Tibial artery (tissue), 4 donors: ENCODE data around the gene PSAPL1.

ENCODE experiments used
- DNase-seq, 2 donors: peaks; one replicate each; pipeline ENCODE4 v3.0.0-alpha.2; 2019
- H3K27ac ChIP-seq, 2 donors: fragments of 200-600 bp; sonication (generic) in 1 of 2; 1 replicate in 1 of 2; 2 replicates in 1 of 2; pipeline ENCODE4 v1.5.1; 2018 to 2019; ENCODE audit warnings: mild to moderate bottlenecking in 1 of 2
- H3K27me3 ChIP-seq, 2 donors: fragments of 200-600 bp; sonication (generic) in 1 of 2; one replicate each; pipeline versions ENCODE4 v1.5.1 to v1.6.0; 2016 to 2019
- H3K36me3 ChIP-seq, 3 donors: fragments of 200-600 bp; sonication (generic) in 2 of 3; one replicate each; pipeline ENCODE4 v1.5.1; 2016 to 2019; ENCODE audit warnings: mild to moderate bottlenecking in 2 of 3
- H3K4me1 ChIP-seq, 4 donors: fragments of 200-600 bp; sonication (generic) in 2 of 4; 1 replicate in 3 of 4; 2 replicates in 1 of 4; pipeline ENCODE4 v1.5.1; 2016 to 2019
- H3K4me3 ChIP-seq, 2 donors: fragments of 200-600 bp; sonication (generic) in 1 of 2; 1 replicate in 1 of 2; 2 replicates in 1 of 2; pipeline ENCODE4 v1.5.1; 2018 to 2019; ENCODE audit warnings: mild to moderate bottlenecking in 2 of 2
- H3K9me3 ChIP-seq, 3 donors: fragments of 200-600 bp; sonication (generic) in 1 of 3; one replicate each; pipeline ENCODE4 v1.5.1; 2016 to 2019
- intact Hi-C: fragments of 100-400 bp; cut with DNase I; formaldehyde crosslinking; loops from one replicate; pipeline ENCODE4 v1.15.0; 2023; ENCODE audit warnings: low total_unique reads
- TF ChIP-seq, protein P1 (sequence below), 2 experiments: fragments of 200-600 bp in 1 of 2; fragments of 450-650 bp in 1 of 2; IDR thresholded peaks; one replicate each; pipeline ENCODE4 v1.5.1; 2017 to 2019; ENCODE audit warnings: antibody characterized with exemption in 2 of 2, mild to moderate bottlenecking in 1 of 2, moderate library complexity in 1 of 2

PSAPL1 gene

DNA sequence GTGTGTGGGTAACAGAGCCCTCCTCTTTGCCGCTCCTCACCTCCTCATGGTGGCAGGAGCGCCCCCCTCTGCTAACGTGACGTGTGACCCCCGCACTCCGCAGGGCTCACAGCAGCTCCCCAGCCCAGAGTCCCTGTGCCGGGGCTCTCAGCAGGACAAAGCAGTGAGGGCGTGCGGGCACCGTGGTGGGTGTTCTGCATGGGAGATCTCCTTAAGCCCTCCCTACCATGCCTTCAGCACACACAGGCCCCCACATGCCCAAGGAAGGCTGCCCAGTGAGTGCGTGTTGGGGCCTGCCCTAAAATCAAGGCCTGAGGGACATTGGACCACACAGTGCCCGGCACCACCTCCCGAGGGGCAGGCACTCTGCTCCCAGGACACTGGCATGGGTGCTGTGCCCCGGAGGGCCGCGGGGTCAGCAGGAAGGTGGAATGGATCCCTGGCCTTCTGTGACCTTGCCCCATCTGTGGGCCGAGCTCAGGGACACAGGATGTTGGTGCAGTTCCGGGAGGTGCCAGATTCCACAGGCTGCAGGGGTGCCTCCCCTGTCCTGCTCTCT lies 10.1 kb downstream of the PSAPL1 start:
- DNase-seq: peak; percentile 12 to 57
- H3K27ac ChIP-seq: no peak overlapping the region
- intact Hi-C loops: no loop called here
- no peaks in the 10 kb centered on the region for H3K4me1 ChIP-seq
- TF ChIP-seq, protein P1, sequence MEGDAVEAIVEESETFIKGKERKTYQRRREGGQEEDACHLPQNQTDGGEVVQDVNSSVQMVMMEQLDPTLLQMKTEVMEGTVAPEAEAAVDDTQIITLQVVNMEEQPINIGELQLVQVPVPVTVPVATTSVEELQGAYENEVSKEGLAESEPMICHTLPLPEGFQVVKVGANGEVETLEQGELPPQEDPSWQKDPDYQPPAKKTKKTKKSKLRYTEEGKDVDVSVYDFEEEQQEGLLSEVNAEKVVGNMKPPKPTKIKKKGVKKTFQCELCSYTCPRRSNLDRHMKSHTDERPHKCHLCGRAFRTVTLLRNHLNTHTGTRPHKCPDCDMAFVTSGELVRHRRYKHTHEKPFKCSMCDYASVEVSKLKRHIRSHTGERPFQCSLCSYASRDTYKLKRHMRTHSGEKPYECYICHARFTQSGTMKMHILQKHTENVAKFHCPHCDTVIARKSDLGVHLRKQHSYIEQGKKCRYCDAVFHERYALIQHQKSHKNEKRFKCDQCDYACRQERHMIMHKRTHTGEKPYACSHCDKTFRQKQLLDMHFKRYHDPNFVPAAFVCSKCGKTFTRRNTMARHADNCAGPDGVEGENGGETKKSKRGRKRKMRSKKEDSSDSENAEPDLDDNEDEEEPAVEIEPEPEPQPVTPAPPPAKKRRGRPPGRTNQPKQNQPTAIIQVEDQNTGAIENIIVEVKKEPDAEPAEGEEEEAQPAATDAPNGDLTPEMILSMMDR (IDR thresholded peaks at IDR 0.05): no peak
- H3K4me3 ChIP-seq: no peak overlapping the region
- H3K9me3 ChIP-seq: no peaks in the 10 kb centered on the region
- H3K36me3 ChIP-seq: no peaks in the 10 kb centered on the region
- H3K27me3 ChIP-seq: no peaks in the 10 kb centered on the region

DNA sequence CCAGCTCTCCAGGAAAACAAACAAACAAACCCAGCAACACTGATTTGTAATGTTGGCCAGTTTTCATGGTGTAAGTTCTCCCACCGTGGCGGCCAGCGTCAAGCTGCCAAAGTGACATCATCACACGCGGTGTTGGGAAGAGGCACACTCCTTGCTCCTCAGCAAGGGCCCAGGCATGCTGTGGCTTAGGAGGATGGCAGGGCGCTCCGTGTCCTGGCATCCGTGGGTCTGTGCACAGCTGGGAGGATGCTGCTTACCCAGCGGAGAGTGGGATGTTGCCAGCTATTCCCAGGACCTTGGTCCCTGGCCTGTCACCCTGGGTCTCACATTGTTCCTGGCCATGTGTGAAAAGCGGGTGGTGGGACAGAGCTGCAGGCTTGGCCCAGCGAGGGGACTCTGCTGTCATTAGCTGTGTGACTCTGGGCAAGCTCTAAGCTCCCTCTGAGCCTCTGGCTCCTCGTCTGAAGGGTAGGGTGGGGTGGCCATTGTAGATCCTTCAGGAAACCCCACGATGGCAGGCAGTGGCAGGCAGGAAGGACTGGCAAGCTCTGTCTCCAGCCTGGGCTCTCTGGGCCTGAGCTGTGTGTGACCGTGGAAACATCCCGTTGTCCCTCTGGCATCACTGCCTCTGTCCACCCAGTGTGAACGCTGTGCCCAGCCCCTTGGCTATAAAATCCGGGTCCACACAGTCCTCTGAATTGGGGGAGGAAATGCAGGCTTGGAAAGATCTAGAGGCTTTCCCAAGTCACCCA lies 10.8 kb downstream of the PSAPL1 start:
- TF ChIP-seq, protein P1 (IDR thresholded peaks at IDR 0.05): no peak
- peak; percentile 18 to 38 for DNase-seq

DNA sequence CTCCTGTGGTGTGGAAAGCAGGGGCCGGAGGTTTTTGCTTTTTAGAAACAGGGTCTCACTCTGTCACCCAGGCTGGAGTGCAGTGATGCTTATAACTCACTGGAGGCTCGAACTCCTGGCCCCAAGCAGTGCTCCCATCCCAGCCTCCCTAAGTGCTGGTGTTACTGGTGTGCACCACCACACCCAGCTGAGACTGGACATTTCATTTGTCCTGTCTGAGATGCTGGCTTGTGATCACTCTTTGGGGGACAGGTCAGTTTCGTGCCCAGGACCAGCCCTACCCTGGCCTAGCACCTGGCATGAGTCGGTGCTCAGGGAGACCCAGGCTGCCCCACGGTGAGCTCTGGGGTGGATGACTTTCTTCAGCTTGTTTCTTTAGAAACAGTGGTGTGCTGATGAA lies 11.3 kb downstream of the PSAPL1 start:
- Histone ChIP-seq H3K9me3 (no peaks in the 10 kb centered on the region), H3K27ac (no peak overlapping the region), H3K4me1 (no peaks in the 10 kb centered on the region), H3K27me3 (no peaks in the 10 kb centered on the region), H3K36me3 (no peaks in the 10 kb centered on the region), H3K4me3 (no peak overlapping the region)
- DNase-seq: peak in 1 of 2 donors; percentile 39
- TF ChIP-seq, protein P1 (IDR thresholded peaks at IDR 0.05): no peak
- intact Hi-C loops: no loop called here

More for the DNA sequence above, 10.8 kb downstream of the PSAPL1 start:
- H3K4me3 ChIP-seq: no peak overlapping the region
- no peaks in the 10 kb centered on the region for H3K27me3 ChIP-seq
- no peak overlapping the region for H3K27ac ChIP-seq
- no peaks in the 10 kb centered on the region for H3K4me1 ChIP-seq
- intact Hi-C loops: no loop called here
- H3K9me3 ChIP-seq: no peaks in the 10 kb centered on the region
- no peaks in the 10 kb centered on the region for H3K36me3 ChIP-seq

DNA sequence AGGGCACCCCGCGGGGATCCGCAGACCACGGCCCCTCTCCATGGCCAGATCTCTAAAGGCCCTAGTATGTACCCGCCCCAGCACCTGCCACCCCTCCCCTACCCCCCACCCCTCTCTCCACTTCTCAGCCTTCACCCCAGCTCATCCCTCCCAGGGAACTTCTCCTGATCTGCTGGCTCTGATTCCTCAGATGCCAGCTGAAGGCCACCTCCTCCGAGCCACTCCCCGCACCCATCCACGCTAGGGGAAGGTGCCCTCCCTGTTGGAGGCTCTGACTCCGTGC lies 11.9 kb downstream of the PSAPL1 start:
- DNase-seq: peak; percentile 17 to 38
- Histone ChIP-seq H3K27ac (no peak overlapping the region), H3K4me3 (no peak overlapping the region), H3K4me1 (no peaks in the 10 kb centered on the region), H3K9me3 (no peaks in the 10 kb centered on the region), H3K27me3 (no peaks in the 10 kb centered on the region), H3K36me3 (no peaks in the 10 kb centered on the region)
- TF ChIP-seq, protein P1 (IDR thresholded peaks at IDR 0.05): no peak
- intact Hi-C loops: no loop called here

DNA sequence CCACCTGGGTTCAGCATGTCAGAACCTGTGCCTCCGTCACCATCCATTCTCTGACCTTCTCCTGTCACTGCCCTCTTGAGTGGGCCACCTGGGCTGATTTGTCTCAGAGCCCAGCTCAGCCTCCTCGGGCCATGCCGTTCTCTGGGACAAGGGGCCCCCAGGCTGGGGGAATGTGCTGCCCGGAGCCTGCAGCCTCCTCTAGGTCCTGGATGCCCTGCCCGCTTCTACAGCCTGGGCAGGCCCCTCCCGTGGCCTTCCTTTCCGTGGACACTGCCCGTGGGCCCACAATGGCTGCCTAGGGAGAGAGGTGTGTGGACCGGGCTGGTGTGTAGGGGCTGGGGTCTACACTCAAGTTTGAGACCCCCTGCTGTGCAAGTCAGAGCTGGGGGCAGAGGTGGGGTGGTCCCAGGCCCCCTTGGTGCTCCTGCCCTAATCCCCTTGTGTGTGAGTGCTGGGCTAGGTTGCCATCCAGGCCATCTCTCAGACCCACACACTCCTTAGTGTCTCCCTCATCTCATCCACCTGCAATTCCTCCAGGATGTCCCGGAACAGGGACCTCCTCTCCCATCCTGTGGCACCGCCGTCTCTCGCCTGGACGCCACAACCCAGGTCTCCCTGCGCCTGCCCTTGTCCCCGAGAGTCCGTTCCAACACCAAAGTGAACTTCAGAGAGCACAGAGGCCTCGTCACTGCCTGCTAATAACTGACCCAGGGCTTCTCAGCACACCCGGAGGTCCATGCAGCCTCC lies 12.4 kb downstream of the PSAPL1 start:
- Histone ChIP-seq H3K4me1 (no peaks in the 10 kb centered on the region), H3K36me3 (no peaks in the 10 kb centered on the region), H3K27ac (no peak overlapping the region), H3K27me3 (no peaks in the 10 kb centered on the region), H3K9me3 (no peaks in the 10 kb centered on the region), H3K4me3 (no peak overlapping the region)
- peak; percentile 2 to 45 for DNase-seq
- intact Hi-C loops: no loop called here
- TF ChIP-seq, protein P1 (IDR thresholded peaks at IDR 0.05): no peak
